CD4-positive, alpha-beta memory T cell (primary cell): Measurements from ENCODE around the gene CACNA1D. TPM values are rescaled to one million over a fixed set of nuclear protein-coding genes. Genes with fewer than 3 reads are reported as not detected.

Source experiments
- CTCF ChIA-PET: fragments of 350-600 bp; sonication (Branson Sonifier 250); formaldehyde crosslinking; loops from one replicate; lab custom pipeline; 2021; ENCODE audit warnings: inconsistent platforms; ENCODE audit not compliant: partially characterized antibody; lab: Charles Lee
- POLR2A ChIA-PET: fragments of 350-600 bp; sonication (Branson Sonifier 250); formaldehyde crosslinking; loops from one replicate; lab custom pipeline; 2021; ENCODE audit not compliant: partially characterized antibody; lab: Charles Lee
- DNase-seq, 5 donors: peaks; one replicate each; pipeline versions ENCODE4 v3.0.0 to v3.0.0-alpha.2; 2020 to 2022; ENCODE audit warnings: mixed read lengths in 1 of 5
- H3K27ac ChIP-seq: one replicate; pipeline ENCODE4 v1.7.0; 2013; ENCODE audit warnings: low read depth, low read length
- H3K27me3 ChIP-seq: 2 replicates; pipeline ENCODE4 v1.7.0; 2013; ENCODE audit warnings: mild to moderate bottlenecking, low read length, moderate library complexity; ENCODE audit not compliant: insufficient read depth
- H3K36me3 ChIP-seq: 2 replicates; pipeline ENCODE4 v1.7.0; 2013; ENCODE audit warnings: mild to moderate bottlenecking, low read length, moderate library complexity; ENCODE audit not compliant: insufficient read depth
- H3K4me1 ChIP-seq: 2 replicates; pipeline ENCODE4 v1.7.0; 2013; ENCODE audit warnings: mild to moderate bottlenecking, low read length, moderate library complexity; ENCODE audit not compliant: insufficient read depth
- H3K4me3 ChIP-seq, 2 donors: one replicate each; pipeline ENCODE4 v1.7.0; 2013; ENCODE audit warnings: low read length in 2 of 2, mild to moderate bottlenecking in 1 of 2
- H3K9me3 ChIP-seq, 2 donors: one replicate each; pipeline ENCODE4 v1.7.0; 2013; ENCODE audit warnings: low read length in 2 of 2, control low read depth in 1 of 2; ENCODE audit not compliant: control insufficient read depth in 1 of 2
- H3K27ac Mint-ChIP-seq, 7 donors: one replicate each; pipeline ENCODE4 v1.8.0; 2020 to 2021; ENCODE audit warnings: mixed read lengths in 7 of 7, mild to moderate bottlenecking in 6 of 7, inconsistent platforms in 3 of 7, moderate library complexity in 3 of 7
- H3K27me3 Mint-ChIP-seq, 2 donors: one replicate each; pipeline ENCODE4 v1.8.0; 2020 to 2021; ENCODE audit warnings: mixed read lengths in 2 of 2
- H3K36me3 Mint-ChIP-seq, 2 donors: one replicate each; pipeline ENCODE4 v1.8.0; 2020 to 2021; ENCODE audit warnings: mixed read lengths in 2 of 2, inconsistent platforms in 1 of 2, mild to moderate bottlenecking in 1 of 2
- H3K4me1 Mint-ChIP-seq, 4 donors: one replicate each; pipeline ENCODE4 v1.8.0; 2020 to 2021; ENCODE audit warnings: mixed read lengths in 4 of 4, mild to moderate bottlenecking in 1 of 4
- H3K4me3 Mint-ChIP-seq, 8 donors: one replicate each; pipeline ENCODE4 v1.8.0; 2020 to 2021; ENCODE audit warnings: mixed read lengths in 8 of 8, mild to moderate bottlenecking in 7 of 8, moderate library complexity in 6 of 8, inconsistent platforms in 3 of 8
- H3K9me3 Mint-ChIP-seq, 8 donors: one replicate each; pipeline ENCODE4 v1.8.0; 2020 to 2021; ENCODE audit warnings: mixed read lengths in 8 of 8, mild to moderate bottlenecking in 5 of 8, inconsistent platforms in 3 of 8, moderate library complexity in 1 of 8
- intact Hi-C: fragments of 100-400 bp; cut with micrococcal nuclease; formaldehyde crosslinking; loops from one replicate; pipeline ENCODE4 v1.15.1; 2023
- polyA plus RNA-seq, 2 donors: library from polyadenylated mRNA; unstranded; fragments of 300-500 nt; fragmentation: Illumina TruSeq; gene quantifications; one replicate each; pipeline ENCODE4 v1.2.3, GENCODE V29; 2021
- total RNA-seq, 2 experiments: library from RNA; stranded (reverse); gene quantifications; one replicate each; pipeline ENCODE4 v1.2.3, GENCODE V29; 2021

CACNA1D gene
- total and polyA plus RNA-seq, 4 experiments from 2014 or later = 0.06 TPM; not detected in 3

DNA sequence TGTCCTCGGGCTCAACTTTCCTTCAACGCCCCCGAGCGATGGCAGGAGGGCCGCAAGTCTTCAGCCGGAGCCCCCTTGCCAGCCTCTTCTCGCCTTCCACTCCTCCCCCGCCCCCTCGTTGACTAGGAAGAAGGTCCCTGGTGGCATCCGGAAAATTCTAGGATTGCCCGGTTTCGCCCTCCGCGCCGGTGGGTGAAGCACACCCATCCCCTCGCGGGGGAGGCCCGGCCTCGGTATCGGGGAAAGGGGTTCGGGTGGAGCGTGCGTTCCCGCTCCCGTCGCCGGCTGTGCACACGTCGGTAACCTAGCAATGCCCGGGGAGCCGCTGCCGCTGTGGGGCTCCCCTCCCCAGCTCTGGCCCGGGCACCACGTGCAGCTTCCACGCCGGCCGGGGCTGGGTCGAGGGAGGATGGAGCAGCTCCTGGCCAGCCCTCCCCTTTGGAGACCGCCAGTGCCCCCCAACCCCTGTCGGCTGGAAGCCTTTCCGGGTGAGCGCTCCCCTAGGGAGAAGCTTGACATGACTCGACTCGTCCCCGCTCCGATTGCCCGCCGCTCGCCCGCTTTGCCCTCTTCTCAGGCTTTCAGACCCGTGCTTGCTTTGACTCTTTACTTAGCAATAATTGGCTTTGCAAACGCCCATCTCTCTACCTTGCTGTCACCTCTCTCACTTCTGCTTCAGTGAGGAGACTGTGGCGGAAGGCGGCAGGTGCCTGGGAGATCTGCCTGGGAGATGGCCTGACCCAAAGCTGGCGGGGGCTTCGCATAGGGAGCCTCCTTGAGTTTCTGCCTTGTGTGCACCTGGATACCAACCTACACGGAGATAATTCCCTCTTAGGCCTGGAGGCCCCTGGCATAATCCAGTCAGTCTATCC, 1.3 kb downstream of the CACNA1D start:
- peaks cover 40 to 53% of the 10 kb centered on the region in 2 donors for H3K27me3 Mint-ChIP-seq
- H3K27ac ChIP-seq = no peak overlapping the region
- no peak overlapping the region for H3K27ac Mint-ChIP-seq
- peaks cover 10% of the 10 kb centered on the region for H3K4me1 ChIP-seq
- H3K4me3 Mint-ChIP-seq = peak overlapping the region in 7 of 8 donors; percentile 8 to 76 (median 46)
- H3K4me3 ChIP-seq = no peak overlapping the region
- POLR2A ChIA-PET = no interaction called here
- CTCF ChIA-PET = no interaction called here
- H3K9me3 Mint-ChIP-seq = no peaks in the 10 kb centered on the region
- H3K36me3 ChIP-seq = no peaks in the 10 kb centered on the region
- H3K4me1 Mint-ChIP-seq = peaks cover 6 to 23% (median 14%) of the 10 kb centered on the region in 4 donors
- peak in 1 of 5 donors; percentile 1 for DNase-seq
- intact Hi-C loops = no loop called here
- H3K36me3 Mint-ChIP-seq = no peaks in the 10 kb centered on the region
- peaks cover 12% of the 10 kb centered on the region for H3K27me3 ChIP-seq
- no peaks in the 10 kb centered on the region for H3K9me3 ChIP-seq

DNA sequence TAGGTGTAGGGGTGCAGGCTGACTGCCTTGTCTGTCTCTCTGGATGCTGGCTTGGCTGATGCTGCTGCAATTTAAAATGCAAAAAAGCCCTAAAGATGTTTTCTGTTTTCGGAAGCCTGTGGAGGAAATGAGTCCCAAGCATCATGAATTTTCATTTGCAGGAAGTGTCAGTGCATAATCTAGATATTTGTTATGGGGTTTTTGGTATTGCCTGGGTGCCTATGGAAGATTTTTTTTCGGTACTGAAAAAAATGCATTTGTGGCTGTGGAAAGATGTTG, 1.9 kb downstream of the CACNA1D start:
- DNase-seq = no peak
- H3K4me3 Mint-ChIP-seq = peak overlapping the region in 6 of 8 donors; percentile 3 to 76 (median 30)
- H3K36me3 Mint-ChIP-seq = no peaks in the 10 kb centered on the region
- H3K36me3 ChIP-seq = no peaks in the 10 kb centered on the region
- ChIA-PET POLR2A (no interaction called here), CTCF (no interaction called here)
- peaks cover 6 to 23% (median 14%) of the 10 kb centered on the region in 4 donors for H3K4me1 Mint-ChIP-seq
- no peak overlapping the region for H3K27ac Mint-ChIP-seq
- peaks cover 10% of the 10 kb centered on the region for H3K4me1 ChIP-seq
- H3K27me3 Mint-ChIP-seq = peaks cover 40 to 54% of the 10 kb centered on the region in 2 donors
- no peaks in the 10 kb centered on the region for H3K9me3 ChIP-seq
- intact Hi-C loops = no loop called here
- H3K4me3 ChIP-seq = no peak overlapping the region
- no peaks in the 10 kb centered on the region for H3K9me3 Mint-ChIP-seq
- H3K27me3 ChIP-seq = peaks cover 12% of the 10 kb centered on the region
- no peak overlapping the region for H3K27ac ChIP-seq

DNA sequence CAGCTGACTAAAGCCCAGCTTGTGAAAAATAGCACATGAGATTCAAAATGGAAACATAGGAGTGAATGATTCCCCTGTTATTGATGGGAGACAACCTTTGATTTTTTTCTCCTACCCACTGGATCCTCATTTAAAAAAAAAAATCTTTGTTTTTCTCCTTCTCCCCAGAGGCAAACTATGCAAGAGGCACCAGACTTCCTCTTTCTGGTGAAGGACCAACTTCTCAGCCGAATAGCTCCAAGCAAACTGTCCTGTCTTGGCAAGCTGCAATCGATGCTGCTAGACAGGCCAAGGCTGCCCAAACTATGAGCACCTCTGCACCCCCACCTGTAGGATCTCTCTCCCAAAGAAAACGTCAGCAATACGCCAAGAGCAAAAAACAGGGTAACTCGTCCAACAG, 2.6 kb downstream of the CACNA1D start:
- Mint-ChIP-seq H3K4me3 (no peak overlapping the region), H3K27me3 (peaks cover 34 to 50% of the 10 kb centered on the region in 2 donors), H3K27ac (no peak overlapping the region), H3K4me1 (peaks cover 6 to 23% (median 14%) of the 10 kb centered on the region in 4 donors), H3K36me3 (no peaks in the 10 kb centered on the region), H3K9me3 (no peaks in the 10 kb centered on the region)
- DNase-seq = no peak
- Histone ChIP-seq H3K27ac (no peak overlapping the region), H3K36me3 (no peaks in the 10 kb centered on the region), H3K27me3 (peaks cover 12% of the 10 kb centered on the region), H3K9me3 (no peaks in the 10 kb centered on the region), H3K4me3 (no peak overlapping the region), H3K4me1 (peaks cover 10% of the 10 kb centered on the region)
- intact Hi-C loops = no loop called here
- POLR2A ChIA-PET = no interaction called here
- CTCF ChIA-PET = no interaction called here

DNA sequence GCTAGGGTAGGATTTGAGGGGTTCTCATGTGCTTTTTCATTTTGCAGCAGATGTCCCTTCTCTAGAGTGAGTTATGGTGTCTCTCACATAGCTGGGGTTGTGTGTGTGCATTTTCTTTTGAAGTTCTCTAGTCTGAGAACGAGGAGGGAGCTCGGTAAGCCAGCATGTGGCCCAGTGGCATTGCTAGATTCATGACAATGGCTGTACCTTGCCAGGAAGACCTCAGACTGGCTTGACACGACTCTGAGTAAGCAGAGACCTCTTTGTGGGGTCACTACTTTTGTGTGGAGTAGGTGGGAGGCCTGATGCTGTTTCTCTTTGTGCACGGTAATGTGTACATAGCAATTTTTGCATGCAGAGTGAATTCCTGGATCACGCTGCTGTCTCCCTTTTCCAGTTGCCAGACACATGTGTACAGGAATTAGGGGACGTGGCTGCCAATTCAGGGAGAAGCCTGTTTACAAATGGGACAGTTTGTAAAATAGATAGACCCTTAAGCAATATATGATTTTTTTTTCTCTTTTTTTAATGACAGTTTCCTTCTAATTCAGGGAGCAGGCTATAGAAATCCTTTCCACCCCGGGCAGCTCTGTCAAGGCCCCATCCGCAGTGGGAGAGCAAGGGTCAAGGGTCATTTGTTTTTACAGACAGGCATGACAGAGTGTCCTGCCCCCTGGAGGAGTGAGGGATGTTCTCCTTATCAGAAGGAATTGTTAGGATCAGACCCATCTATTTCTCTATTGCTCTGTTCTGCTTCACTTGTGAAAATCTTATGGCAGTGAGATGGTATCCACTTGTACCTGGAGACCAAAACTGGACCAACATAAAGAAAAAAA, 4.6 kb downstream of the CACNA1D start:
- no peak overlapping the region for H3K27ac Mint-ChIP-seq
- H3K9me3 ChIP-seq = no peaks in the 10 kb centered on the region
- H3K36me3 ChIP-seq = no peaks in the 10 kb centered on the region

DNA sequence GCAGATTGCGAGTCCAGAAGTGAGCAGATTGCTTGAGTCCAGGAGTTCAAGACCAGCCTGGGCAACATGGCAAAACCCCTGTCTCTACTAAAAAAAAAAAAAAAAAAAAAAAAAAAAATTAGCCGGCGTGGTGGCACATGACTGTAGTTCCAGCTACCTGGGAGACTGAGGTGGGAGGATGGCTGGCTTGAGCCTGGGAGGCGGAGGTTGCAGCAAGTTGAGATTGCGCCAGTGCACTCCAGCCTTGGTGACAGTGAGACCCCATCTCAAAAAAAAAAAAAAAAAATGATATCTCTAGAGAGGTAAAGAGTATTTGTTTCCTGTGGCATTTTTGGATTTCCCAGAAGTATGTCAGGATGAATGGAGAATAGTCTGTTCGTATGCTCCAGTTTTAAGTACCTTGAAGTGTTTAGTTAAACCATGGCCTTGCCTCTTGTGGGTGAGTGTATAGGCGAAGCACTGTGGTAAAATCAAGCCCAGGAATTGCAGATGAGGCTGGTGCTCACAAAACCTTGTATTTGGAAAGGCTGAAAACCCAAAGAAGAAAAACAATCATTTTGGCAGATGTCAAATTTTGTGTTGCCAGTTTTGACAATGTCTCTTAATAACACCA, 5.9 kb downstream of the CACNA1D start:
- H3K4me3 Mint-ChIP-seq = no peak overlapping the region
- no peaks in the 10 kb centered on the region for H3K9me3 ChIP-seq
- DNase-seq = no peak
- no peak overlapping the region for H3K27ac Mint-ChIP-seq
- peaks cover 3 to 10% (median 7%) of the 10 kb centered on the region in 4 donors for H3K4me1 Mint-ChIP-seq
- no peak overlapping the region for H3K4me3 ChIP-seq
- intact Hi-C loops = no loop called here
- H3K27ac ChIP-seq = no peak overlapping the region
- no peaks in the 10 kb centered on the region for H3K36me3 Mint-ChIP-seq
- ChIA-PET CTCF (no interaction called here), POLR2A (no interaction called here)
- no peaks in the 10 kb centered on the region for H3K9me3 Mint-ChIP-seq
- H3K4me1 ChIP-seq = peaks cover 4% of the 10 kb centered on the region
- peaks cover 16% of the 10 kb centered on the region for H3K27me3 ChIP-seq
- peaks cover 20 to 42% of the 10 kb centered on the region in 2 donors for H3K27me3 Mint-ChIP-seq
- no peaks in the 10 kb centered on the region for H3K36me3 ChIP-seq

More for the DNA sequence above, 4.6 kb downstream of the CACNA1D start:
- peaks cover 22 to 45% of the 10 kb centered on the region in 2 donors for H3K27me3 Mint-ChIP-seq
- CTCF ChIA-PET = no interaction called here
- peaks cover 16% of the 10 kb centered on the region for H3K27me3 ChIP-seq
- H3K27ac ChIP-seq = no peak overlapping the region
- no peak for DNase-seq
- POLR2A ChIA-PET = no interaction called here
- H3K4me1 Mint-ChIP-seq = peaks cover 4 to 14% (median 10%) of the 10 kb centered on the region in 4 donors
- no peak overlapping the region for H3K4me3 ChIP-seq
- no peaks in the 10 kb centered on the region for H3K9me3 Mint-ChIP-seq
- peaks cover 6% of the 10 kb centered on the region for H3K4me1 ChIP-seq
- intact Hi-C loops = no loop called here
- no peaks in the 10 kb centered on the region for H3K36me3 Mint-ChIP-seq
- no peak overlapping the region for H3K4me3 Mint-ChIP-seq

DNA sequence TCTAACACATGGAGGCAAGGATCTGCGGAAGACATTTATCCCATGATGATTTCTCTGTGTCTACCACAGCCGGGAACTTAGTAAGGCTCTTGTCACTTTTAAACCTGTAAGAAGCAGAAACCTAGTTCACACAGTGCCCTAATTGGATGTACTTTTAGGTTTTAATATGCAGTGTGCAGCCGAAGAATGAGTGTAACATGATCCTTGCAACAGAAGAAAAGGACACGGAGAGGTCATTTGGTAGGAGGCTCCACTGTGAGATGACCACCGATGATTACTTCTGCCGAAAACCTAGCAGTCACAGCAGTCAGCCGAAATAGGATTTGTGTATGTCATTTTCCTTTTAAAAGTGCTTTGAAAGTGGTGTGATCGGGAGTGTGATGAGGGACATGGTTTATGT, 6.8 kb downstream of the CACNA1D start:
- Histone ChIP-seq H3K4me1 (no peaks in the 10 kb centered on the region), H3K9me3 (no peaks in the 10 kb centered on the region), H3K27me3 (peaks cover 16% of the 10 kb centered on the region), H3K36me3 (no peaks in the 10 kb centered on the region), H3K27ac (no peak overlapping the region), H3K4me3 (no peak overlapping the region)
- POLR2A ChIA-PET = no interaction called here
- no peak for DNase-seq
- H3K36me3 Mint-ChIP-seq = no peaks in the 10 kb centered on the region
- H3K27ac Mint-ChIP-seq = no peak overlapping the region
- intact Hi-C loops = no loop called here
- peaks cover 0 to 6% (median 3%) of the 10 kb centered on the region in 4 donors for H3K4me1 Mint-ChIP-seq
- H3K27me3 Mint-ChIP-seq = peaks cover 24 to 41% of the 10 kb centered on the region in 2 donors
- H3K4me3 Mint-ChIP-seq = no peak overlapping the region
- CTCF ChIA-PET = no interaction called here
- H3K9me3 Mint-ChIP-seq = no peaks in the 10 kb centered on the region

DNA sequence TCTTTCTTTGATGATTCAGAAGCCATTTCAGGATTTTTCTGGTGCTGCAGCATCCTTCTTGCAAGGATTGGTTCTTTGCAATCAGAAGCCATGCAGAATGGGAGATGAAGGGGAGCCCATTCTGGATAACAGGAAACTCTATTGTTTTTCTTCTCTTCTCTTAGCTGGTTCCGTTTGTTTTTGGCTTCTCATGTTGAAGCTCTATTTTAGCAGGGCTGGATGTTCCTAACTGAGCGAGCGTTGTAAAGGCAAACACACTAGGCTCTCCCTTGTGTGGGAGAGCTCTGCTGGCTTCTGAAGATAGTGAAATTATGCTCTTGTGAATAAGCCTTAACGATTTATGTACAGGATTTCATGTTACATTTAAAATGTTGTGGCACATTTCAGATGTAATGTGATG, 8.3 kb downstream of the CACNA1D start:
- H3K27ac ChIP-seq = no peak overlapping the region
- H3K36me3 ChIP-seq = no peaks in the 10 kb centered on the region
- intact Hi-C loops = no loop called here
- no peaks in the 10 kb centered on the region for H3K36me3 Mint-ChIP-seq
- H3K9me3 Mint-ChIP-seq = no peaks in the 10 kb centered on the region
- no peak overlapping the region for H3K27ac Mint-ChIP-seq
- H3K27me3 Mint-ChIP-seq = peaks cover 14 to 27% of the 10 kb centered on the region in 2 donors
- H3K4me3 Mint-ChIP-seq = no peak overlapping the region
- no peak overlapping the region for H3K4me3 ChIP-seq
- POLR2A ChIA-PET = no interaction called here
- no peaks in the 10 kb centered on the region for H3K4me1 Mint-ChIP-seq
- H3K4me1 ChIP-seq = no peaks in the 10 kb centered on the region
- CTCF ChIA-PET = interaction anchor here (0.6 to 1.2 kb wide), 2 partner anchors 9 to 137 kb away, joined by 3 read pairs; no protein-coding TSS in a partner anchor
- no peak for DNase-seq
- peaks cover 9% of the 10 kb centered on the region for H3K27me3 ChIP-seq
- H3K9me3 ChIP-seq = no peaks in the 10 kb centered on the region
